Activated CD8-positive, alpha-beta T cell treated with anti-CD3 and anti-CD28 coated beads for 36 hours (primary cell): ENCODE measurements around the gene ATF1. TPM values are rescaled to one million over a fixed set of nuclear protein-coding genes. Genes with fewer than 3 reads are reported as not detected.

Experiments used
- ATAC-seq: fragments of 200-7000 bp; cut with Tn5 transposase; one replicate; pipeline ENCODE4 v1.10.0; 2021; ENCODE audit warnings: mild to moderate bottlenecking, moderate library complexity
- CTCF ChIA-PET: fragments of 350-600 bp; sonication (Branson Sonifier 250); formaldehyde crosslinking; loops from one replicate; lab custom pipeline; 2021; ENCODE audit warnings: antibody characterized with exemption; lab: Charles Lee
- POLR2A ChIA-PET: fragments of 350-600 bp; sonication (Branson Sonifier 250); formaldehyde crosslinking; loops from one replicate; lab custom pipeline; 2021; ENCODE audit warnings: antibody characterized with exemption; lab: Charles Lee
- DNase-seq: peaks from one replicate; pipeline ENCODE4 v3.0.0-alpha.2; 2020
- H3K27ac Mint-ChIP-seq: one replicate; pipeline ENCODE4 v1.8.0; 2021; ENCODE audit warnings: mild to moderate bottlenecking, mixed read lengths
- H3K27me3 Mint-ChIP-seq: one replicate; pipeline ENCODE4 v1.8.0; 2021; ENCODE audit warnings: mixed read lengths
- H3K36me3 Mint-ChIP-seq: one replicate; pipeline ENCODE4 v1.8.0; 2021; ENCODE audit warnings: low read depth, mixed read lengths
- H3K4me1 Mint-ChIP-seq: one replicate; pipeline ENCODE4 v1.8.0; 2021; ENCODE audit warnings: low read depth, mixed read lengths
- H3K4me3 Mint-ChIP-seq: one replicate; pipeline ENCODE4 v1.8.0; 2021; ENCODE audit warnings: mild to moderate bottlenecking, moderate library complexity, mixed read lengths
- H3K9me3 Mint-ChIP-seq: one replicate; pipeline ENCODE4 v1.8.0; 2021; ENCODE audit warnings: mixed read lengths
- intact Hi-C: fragments of 100-400 bp; cut with micrococcal nuclease; formaldehyde crosslinking; loops from one replicate; pipeline ENCODE4 v1.10.0; 2022
- total RNA-seq, 2 experiments: library from RNA; stranded (reverse); gene quantifications; one replicate each; pipeline ENCODE4 v1.2.3, GENCODE V29; 2021
- TF ChIP-seq, protein P1 (sequence below): fragments of 200-600 bp; IDR thresholded peaks from one replicate; pipeline ENCODE4 v1.8.0; 2022; ENCODE audit warnings: antibody characterized with exemption, mild to moderate bottlenecking

The ATF1 gene
- total RNA-seq, 2 experiments from 2014 or later: 46.6 to 49.8 TPM

DNA sequence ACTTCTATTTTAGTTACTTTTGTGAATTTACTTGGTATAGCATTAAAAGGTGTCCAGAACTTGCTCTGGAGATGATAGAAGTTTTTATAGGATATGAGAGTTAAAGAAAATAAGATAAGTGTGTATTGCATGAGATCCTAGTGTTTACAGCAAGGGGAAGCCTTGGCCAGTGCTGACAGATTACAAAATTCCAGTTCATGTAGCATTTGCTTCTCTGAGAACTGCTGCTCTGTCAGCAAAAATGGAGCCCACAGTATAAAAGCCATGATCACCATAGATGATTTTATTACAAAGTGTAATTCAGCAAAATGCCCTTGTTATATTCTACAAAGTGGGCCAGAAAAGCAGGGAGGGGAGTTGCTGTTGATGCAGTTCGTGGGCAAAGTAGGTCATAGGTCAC lies 40.0 kb upstream of the ATF1 start:
- peaks cover 32% of the 10 kb centered on the region for H3K36me3 Mint-ChIP-seq
- H3K27ac Mint-ChIP-seq: no peak overlapping the region
- TF ChIP-seq, protein P1, sequence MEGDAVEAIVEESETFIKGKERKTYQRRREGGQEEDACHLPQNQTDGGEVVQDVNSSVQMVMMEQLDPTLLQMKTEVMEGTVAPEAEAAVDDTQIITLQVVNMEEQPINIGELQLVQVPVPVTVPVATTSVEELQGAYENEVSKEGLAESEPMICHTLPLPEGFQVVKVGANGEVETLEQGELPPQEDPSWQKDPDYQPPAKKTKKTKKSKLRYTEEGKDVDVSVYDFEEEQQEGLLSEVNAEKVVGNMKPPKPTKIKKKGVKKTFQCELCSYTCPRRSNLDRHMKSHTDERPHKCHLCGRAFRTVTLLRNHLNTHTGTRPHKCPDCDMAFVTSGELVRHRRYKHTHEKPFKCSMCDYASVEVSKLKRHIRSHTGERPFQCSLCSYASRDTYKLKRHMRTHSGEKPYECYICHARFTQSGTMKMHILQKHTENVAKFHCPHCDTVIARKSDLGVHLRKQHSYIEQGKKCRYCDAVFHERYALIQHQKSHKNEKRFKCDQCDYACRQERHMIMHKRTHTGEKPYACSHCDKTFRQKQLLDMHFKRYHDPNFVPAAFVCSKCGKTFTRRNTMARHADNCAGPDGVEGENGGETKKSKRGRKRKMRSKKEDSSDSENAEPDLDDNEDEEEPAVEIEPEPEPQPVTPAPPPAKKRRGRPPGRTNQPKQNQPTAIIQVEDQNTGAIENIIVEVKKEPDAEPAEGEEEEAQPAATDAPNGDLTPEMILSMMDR: no peak
- no peak overlapping the region for H3K4me3 Mint-ChIP-seq
- H3K27me3 Mint-ChIP-seq: no peaks in the 10 kb centered on the region
- ATAC-seq (no peak), DNase-seq (no peak)
- H3K4me1 Mint-ChIP-seq: no peaks in the 10 kb centered on the region
- intact Hi-C loops: no loop called here
- POLR2A ChIA-PET: no interaction called here
- CTCF ChIA-PET: no interaction called here
- H3K9me3 Mint-ChIP-seq: no peaks in the 10 kb centered on the region

GRCh38 chr12:50725011-50725942 lies 38.6 kb upstream of the ATF1 start:
- ATAC-seq: no peak
- H3K4me1 Mint-ChIP-seq: no peaks in the 10 kb centered on the region
- H3K27me3 Mint-ChIP-seq: no peaks in the 10 kb centered on the region
- DNase-seq: no peak
- TF ChIP-seq, protein P1: no peak
- H3K9me3 Mint-ChIP-seq: no peaks in the 10 kb centered on the region
- intact Hi-C loops: no loop called here
- no peak overlapping the region for H3K4me3 Mint-ChIP-seq
- ChIA-PET CTCF (no interaction called here), POLR2A (no interaction called here)
- peaks cover 40% of the 10 kb centered on the region for H3K36me3 Mint-ChIP-seq
- H3K27ac Mint-ChIP-seq: no peak overlapping the region

- no peak for DNase-seq
- Mint-ChIP-seq H3K27me3 (no peaks in the 10 kb centered on the region), H3K27ac (no peak overlapping the region), H3K4me3 (no peak overlapping the region), H3K4me1 (no peaks in the 10 kb centered on the region), H3K36me3 (peaks cover 45% of the 10 kb centered on the region), H3K9me3 (no peaks in the 10 kb centered on the region)
- TF ChIP-seq, protein P1: no peak
- ChIA-PET CTCF (interaction anchor here (0.9 to 1.2 kb wide), 3 partner anchors 27 to 249 kb away, joined by 3 to 4 read pairs (median 3); no protein-coding TSS in a partner anchor), POLR2A (no interaction called here)
- ATAC-seq: no peak
- intact Hi-C loops: no loop called here
These were observed 36.4 kb upstream of the ATF1 start for GRCh38 chr12:50727466-50727865.

GRCh38 chr12:50728417-50728816 lies 35.5 kb upstream of the ATF1 start:
- no peak overlapping the region for H3K27ac Mint-ChIP-seq
- no peaks in the 10 kb centered on the region for H3K9me3 Mint-ChIP-seq
- no peaks in the 10 kb centered on the region for H3K27me3 Mint-ChIP-seq
- ATAC-seq (no peak), DNase-seq (no peak)
- CTCF ChIA-PET: no interaction called here
- no peak overlapping the region for H3K4me3 Mint-ChIP-seq
- TF ChIP-seq, protein P1: no peak
- intact Hi-C loops: no loop called here
- H3K36me3 Mint-ChIP-seq: peaks cover 38% of the 10 kb centered on the region
- H3K4me1 Mint-ChIP-seq: no peaks in the 10 kb centered on the region
- POLR2A ChIA-PET: no interaction called here

DNA sequence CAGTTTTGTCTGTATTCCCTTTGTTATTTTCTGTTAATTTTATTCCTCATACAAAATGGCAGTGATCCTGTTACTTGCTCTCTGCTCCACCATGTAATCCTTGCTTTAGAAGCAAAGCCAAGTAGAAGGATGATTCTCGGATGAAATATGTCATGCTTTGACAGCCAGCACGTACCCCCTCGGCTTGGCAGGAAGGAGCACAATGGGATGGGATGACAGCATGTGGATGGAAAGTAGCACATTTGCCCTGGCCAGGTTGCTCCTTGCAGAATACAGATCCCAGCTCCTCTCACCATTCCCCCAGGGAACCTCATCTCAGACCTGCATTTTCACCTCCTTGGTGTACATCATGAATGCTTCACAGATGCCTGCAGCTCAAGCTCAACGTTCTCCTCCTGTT lies 35.1 kb upstream of the ATF1 start:
- Mint-ChIP-seq H3K27me3 (no peaks in the 10 kb centered on the region), H3K4me3 (no peak overlapping the region), H3K9me3 (no peaks in the 10 kb centered on the region), H3K4me1 (no peaks in the 10 kb centered on the region), H3K27ac (no peak overlapping the region), H3K36me3 (peaks cover 35% of the 10 kb centered on the region)
- intact Hi-C loops: no loop called here
- TF ChIP-seq, protein P1: no peak
- ATAC-seq (no peak), DNase-seq (no peak)
- ChIA-PET POLR2A (no interaction called here), CTCF (no interaction called here)
